ENCODE data around the gene NLRC5. TPM values are rescaled to one million over a fixed set of nuclear protein-coding genes. Genes with fewer than 3 reads are reported as not detected.
A peak's percentile ranks its signal among the peaks of the same experiment; 100 is the strongest.

The NLRC5 gene
- total RNA-seq, 4 donors from 2014 or later, result 20.6 to 189 (median 43.2) TPM

DNA sequence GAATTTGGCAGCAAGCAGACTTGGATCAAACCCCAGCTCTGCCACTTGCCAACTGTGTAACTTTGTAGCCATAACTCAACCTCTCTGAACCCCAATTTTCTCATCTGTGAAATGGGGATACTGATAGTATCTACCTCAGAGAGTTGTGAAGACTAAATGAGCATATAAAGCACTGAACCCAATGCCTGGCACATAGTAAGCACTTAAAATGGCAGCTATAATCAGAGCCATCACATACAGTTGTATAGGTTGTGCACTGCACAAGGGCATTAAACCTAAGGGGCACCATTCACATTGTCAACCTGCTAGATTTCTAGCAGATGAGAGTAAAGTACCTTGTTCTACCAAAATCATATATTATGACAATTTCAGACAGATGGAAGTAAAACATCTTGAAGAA, 92.4 kb downstream of the NLRC5 start:
- no peak for TF ChIP-seq CTCF (IDR thresholded peaks at IDR 0.05)
- no peak for DNase-seq (ENCODE audit: low spot score)
- ATAC-seq (ENCODE audit: low FRiP score), result no peak

DNA sequence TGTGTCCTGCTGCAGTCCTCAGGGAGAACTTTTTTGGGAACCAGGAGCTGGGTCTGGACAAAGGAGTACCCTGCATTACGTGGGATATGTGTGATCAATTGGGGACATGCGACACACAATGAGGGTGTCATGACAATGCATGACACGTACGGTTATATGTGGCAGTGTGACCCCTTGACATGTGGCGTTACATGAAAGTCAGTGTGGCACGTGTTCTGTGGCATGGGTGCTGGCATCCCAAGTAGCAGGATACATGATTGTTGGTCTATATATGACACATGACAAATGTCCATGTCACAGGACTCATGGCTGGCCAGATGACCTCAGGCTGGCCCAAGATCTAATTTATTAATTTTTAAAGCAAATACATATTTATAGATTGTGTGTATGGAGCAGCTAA, 93.3 kb downstream of the NLRC5 start:
- TF ChIP-seq CTCF (IDR thresholded peaks at IDR 0.05), result no peak
- DNase-seq (ENCODE audit: low spot score), result no peak
- no peak for ATAC-seq (ENCODE audit: low FRiP score)

GRCh38 chr16:57083485-57084126, 94.2 kb downstream of the NLRC5 start:
- ATAC-seq (ENCODE audit: low FRiP score) (no peak), DNase-seq (ENCODE audit: low spot score) (no peak)
- TF ChIP-seq CTCF (IDR thresholded peaks at IDR 0.05), result no peak

- peak; percentile 67 for ATAC-seq (ENCODE audit: low FRiP score)
- DNase-seq (ENCODE audit: low spot score), result no peak
- TF ChIP-seq CTCF (IDR thresholded peaks at IDR 0.05), result peak in 2 of 3 donors; percentile 41 to 82
Measured at GRCh38 chr16:57084257-57084770, 95.0 kb downstream of the NLRC5 start.

DNA sequence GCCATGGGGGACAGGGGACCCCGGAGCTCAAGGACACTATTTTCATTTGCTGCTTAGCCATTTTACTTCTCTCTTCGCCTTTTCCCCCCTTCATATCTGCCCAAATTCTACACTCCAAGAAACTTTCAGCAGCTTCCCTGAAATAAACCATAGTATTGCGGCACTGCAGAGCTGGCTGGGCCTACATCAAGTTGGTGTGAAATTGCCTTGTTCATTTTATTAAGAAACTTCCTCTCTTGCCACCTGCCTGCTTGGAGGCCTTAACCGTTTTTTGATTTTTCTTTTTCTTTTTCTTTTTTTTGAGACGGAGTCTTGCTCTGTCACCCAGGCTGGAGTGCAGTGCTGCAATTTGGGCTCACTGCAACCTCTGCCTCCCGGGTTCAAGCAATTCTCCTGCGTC, 95.6 kb downstream of the NLRC5 start:
- ATAC-seq (ENCODE audit: low FRiP score) (no peak), DNase-seq (ENCODE audit: low spot score) (no peak)

DNA sequence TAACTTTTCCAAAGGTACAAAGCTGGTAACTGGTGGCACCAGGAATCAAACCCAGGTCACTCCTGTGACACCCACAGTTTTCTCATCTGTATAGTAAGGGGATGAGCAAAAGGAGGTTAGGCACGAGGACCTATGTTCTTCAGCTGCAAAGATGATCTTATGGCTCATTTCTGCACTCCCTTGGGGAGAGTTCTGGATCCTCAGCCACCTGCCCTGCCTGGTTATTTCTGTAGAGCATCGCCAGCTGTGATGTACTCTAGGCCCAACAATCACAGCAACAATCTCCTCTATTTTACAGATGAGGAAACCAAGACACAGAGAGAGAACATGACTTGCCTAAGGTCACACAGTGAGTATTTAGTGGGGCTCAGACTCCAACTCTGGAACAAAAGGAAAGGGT, 97.6 kb downstream of the NLRC5 start:
- no peak for TF ChIP-seq CTCF (IDR thresholded peaks at IDR 0.05)
- no peak for ATAC-seq (ENCODE audit: low FRiP score)

More for the DNA sequence above, 95.6 kb downstream of the NLRC5 start:
- TF ChIP-seq CTCF (IDR thresholded peaks at IDR 0.05), result no peak

GRCh38 chr16:57089406-57089805, 100.0 kb downstream of the NLRC5 start:
- ATAC-seq (ENCODE audit: low FRiP score), result no peak
- DNase-seq (ENCODE audit: low spot score), result no peak
- TF ChIP-seq CTCF (IDR thresholded peaks at IDR 0.05), result no peak

More for the DNA sequence above, 97.6 kb downstream of the NLRC5 start:
- no peak for DNase-seq (ENCODE audit: low spot score)

All from omental fat pad (tissue), 4 donors.